SKM-1 treated with dmso at 0.1 percent for 144 hours (cell line): ENCODE results near the gene SRP19.
A peak's percentile ranks its signal among the peaks of the same experiment; 100 is the strongest.
"Not testable (repeated sequence)": the region's sequence is repeated elsewhere in the genome, so short reads cannot be mapped to it uniquely, and the experiment has no call there.

ENCODE experiments used
- DNase-seq: peaks from one replicate; lab custom pipeline; 2025; ENCODE audit not compliant: unreplicated experiment; lab: John Stamatoyannopoulos, UW

The SRP19 gene

GRCh38 chr5:112860929-112861637, at the start of gene SRP19:
Gene SRP19 (plus strand): TSS chr5:112861287. CDS start chr5:112861377, 90 bp downstream.
- peak; percentile 94 for DNase-seq

GRCh38 chr5:112812549-112812948, 48.5 kb upstream of the SRP19 start:
- DNase-seq, result no peak

- DNase-seq, result no peak
Observed at GRCh38 chr5:112820246-112820645, 40.8 kb upstream of the SRP19 start.

GRCh38 chr5:112822456-112822855, 38.6 kb upstream of the SRP19 start:
- DNase-seq, result no peak

- DNase-seq, result no peak
Observed at GRCh38 chr5:112823181-112823580, 37.9 kb upstream of the SRP19 start.

- DNase-seq, result no peak
Observed at GRCh38 chr5:112823656-112824055, 37.4 kb upstream of the SRP19 start.

GRCh38 chr5:112824197-112824596, 36.9 kb upstream of the SRP19 start:
- DNase-seq, result no peak

- no peak for DNase-seq
Observed at GRCh38 chr5:112830378-112830777, 30.7 kb upstream of the SRP19 start.

- no peak for DNase-seq
Observed at GRCh38 chr5:112833971-112834370, 27.1 kb upstream of the SRP19 start.

- DNase-seq, result no peak
Observed at GRCh38 chr5:112844489-112844888, 16.6 kb upstream of the SRP19 start.

- DNase-seq, result no peak
Observed at GRCh38 chr5:112846556-112846955, 14.5 kb upstream of the SRP19 start.

- DNase-seq, result no peak
Observed at GRCh38 chr5:112847306-112847705, 13.8 kb upstream of the SRP19 start.

- peak; percentile 66 for DNase-seq
Observed at GRCh38 chr5:112848116-112848811, 12.8 kb upstream of the SRP19 start.

GRCh38 chr5:112849912-112850311, 11.2 kb upstream of the SRP19 start:
- DNase-seq, result no peak

- no peak for DNase-seq
Observed at GRCh38 chr5:112854651-112855050, 6.4 kb upstream of the SRP19 start.

- no peak for DNase-seq
Observed at GRCh38 chr5:112857866-112858265, 3.2 kb upstream of the SRP19 start.

- DNase-seq, result not testable (repeated sequence)
Observed at GRCh38 chr5:112860571-112860928, 537 bp upstream of the SRP19 start.

- DNase-seq, result no peak
Observed at GRCh38 chr5:112861638-112861985, 525 bp downstream of the SRP19 start.

- no peak for DNase-seq
Observed at GRCh38 chr5:112862085-112862484, 998 bp downstream of the SRP19 start.

- no peak for DNase-seq
Observed at GRCh38 chr5:112863549-112863948, 2.5 kb downstream of the SRP19 start.

- DNase-seq, result no peak
Observed at GRCh38 chr5:112865128-112865527, 4.0 kb downstream of the SRP19 start.

GRCh38 chr5:112866739-112867138, 5.7 kb downstream of the SRP19 start:
- no peak for DNase-seq

GRCh38 chr5:112867411-112867810, 6.3 kb downstream of the SRP19 start:
- no peak for DNase-seq
